ENCODE results near the gene CYTL1.

GRCh38 chr4:5030927-5031326 lies 11.7 kb upstream of the CYTL1 start:
- TF ChIP-seq CTCF (IDR thresholded peaks at IDR 0.05) (no peak), POLR2A (IDR thresholded peaks at IDR 0.05) (no peak)

Measured in lower leg skin (tissue), 3 donors.